HG03354 (cell line): ENCODE data around the gene MTG2.

Source experiments
- ATAC-seq: cut with Tn5 transposase; IDR thresholded peaks from one replicate; pipeline ENCODE4 v1.9.1; 2021; ENCODE audit warnings: mild to moderate bottlenecking; ENCODE audit not compliant: unreplicated experiment, poor library complexity, severe bottlenecking

The MTG2 gene

DNA sequence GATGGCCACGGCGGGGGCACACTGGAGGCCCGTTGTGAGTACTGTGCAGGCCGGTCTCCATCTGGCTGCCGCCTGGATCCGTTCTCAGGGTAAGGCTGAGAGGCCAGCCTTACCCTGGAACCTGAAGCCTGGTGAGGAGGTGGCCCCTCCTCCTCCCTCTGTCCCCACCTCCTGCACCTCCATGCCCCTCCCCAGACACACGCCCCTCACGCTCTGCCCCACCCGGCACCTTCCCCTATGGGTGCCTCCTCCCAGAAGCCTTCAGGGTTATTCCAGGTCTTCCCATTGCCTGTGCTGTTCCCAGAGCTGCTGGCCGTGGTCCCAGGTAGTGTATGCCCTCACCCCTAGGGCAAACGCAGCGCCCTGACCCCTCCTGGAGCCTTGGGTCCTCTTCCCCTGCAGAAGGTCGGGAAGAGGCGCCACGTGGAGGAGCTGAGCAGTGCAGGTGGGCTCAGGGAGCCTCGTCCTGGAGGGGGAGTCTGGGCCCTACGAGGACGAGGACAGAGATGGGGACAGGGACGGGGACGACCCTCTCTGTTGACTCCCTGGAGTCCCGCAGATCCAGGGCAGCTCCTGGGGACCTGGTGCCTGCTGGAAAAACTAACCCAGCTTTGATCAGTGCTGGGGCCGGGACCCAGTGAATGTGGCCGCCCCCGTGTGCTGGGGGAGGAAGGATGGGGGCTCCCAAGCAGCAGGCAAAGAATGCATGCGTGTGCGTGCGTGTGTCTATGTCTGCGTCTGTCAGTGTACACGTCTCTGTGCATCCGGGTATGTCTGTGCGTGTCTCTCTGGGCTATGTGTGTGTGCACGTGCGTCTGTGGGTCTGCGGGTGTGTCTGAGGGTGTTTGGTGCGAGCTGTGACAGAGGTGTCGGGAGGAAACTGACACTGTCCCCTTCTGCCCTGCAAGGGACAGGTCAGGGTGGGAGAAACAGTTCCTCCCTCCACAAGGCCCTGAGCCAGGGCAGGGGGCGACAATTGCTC, 45.4 kb downstream of the MTG2 start:
- ATAC-seq, result no peak

DNA sequence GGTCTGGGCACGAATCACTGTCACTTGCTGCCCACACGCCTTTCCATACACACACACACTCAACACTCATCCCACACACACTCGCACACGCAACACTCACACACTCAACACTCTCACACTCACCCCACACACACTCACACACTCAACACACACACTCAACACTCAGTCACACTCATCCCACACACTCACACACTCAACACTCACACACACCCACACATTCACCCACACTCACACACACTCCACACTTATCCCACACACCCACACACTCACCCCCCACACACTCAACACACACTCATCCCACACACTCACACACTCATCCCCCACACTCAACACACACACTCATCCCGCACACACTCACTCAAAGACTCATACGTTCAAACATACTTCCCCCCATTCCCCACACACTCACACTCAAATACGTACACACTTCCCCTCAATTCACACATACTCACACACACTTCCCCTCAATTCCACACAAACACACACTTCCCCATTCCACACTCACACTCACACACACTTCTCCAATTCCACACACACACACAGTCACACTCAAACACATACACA, 46.2 kb downstream of the MTG2 start:
- no peak for ATAC-seq

DNA sequence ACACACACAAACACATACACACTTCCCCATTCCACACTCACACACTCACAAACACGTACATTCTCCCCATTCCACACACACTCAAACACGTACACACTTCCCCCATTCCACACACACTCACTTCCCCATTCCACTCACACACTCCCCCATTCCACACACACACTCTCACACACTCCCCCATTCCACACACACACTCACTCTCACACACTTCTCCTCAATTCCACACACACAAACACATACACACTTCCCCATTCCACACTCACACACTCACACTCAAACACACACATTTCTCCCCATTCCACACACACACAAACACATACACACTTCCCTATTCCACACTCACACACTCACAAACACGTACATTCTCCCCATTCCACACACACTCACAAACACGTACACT, 46.8 kb downstream of the MTG2 start:
- no peak for ATAC-seq

DNA sequence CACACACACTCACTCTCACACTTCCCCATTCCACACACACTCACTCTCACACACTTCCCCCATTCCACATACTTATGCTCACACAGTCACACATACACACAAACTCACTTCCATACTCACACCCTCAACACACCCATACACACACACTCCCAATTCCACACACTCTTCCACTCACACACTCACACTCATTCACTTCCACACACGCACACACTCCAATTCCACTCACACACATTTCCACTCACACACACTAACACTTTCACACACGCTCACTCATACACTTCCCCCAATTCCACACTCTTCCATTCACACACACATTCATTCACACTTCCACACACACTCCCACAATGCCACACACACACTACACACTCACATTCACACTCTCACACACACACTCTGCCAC, 47.4 kb downstream of the MTG2 start:
- no peak for ATAC-seq

DNA sequence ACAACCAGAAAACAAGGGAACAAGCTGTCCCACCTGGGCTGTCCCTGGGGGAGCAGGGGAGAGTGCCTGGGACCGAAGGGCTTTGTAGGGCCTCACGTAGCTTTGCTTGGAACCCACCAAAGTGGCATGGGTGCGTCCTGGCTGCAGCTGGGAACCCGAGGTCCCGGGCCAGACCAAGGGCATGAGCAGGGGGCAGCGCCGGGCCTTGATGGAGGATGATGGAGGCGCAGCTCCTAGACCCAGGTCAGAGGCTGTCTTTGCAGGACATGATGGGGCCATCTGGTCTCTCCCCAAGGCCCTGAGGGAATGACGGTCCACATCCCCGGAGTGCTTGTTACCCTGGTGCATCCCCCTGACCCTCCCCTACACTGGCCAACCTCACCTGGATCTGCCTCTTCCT, 47.9 kb downstream of the MTG2 start:
- ATAC-seq, result no peak

DNA sequence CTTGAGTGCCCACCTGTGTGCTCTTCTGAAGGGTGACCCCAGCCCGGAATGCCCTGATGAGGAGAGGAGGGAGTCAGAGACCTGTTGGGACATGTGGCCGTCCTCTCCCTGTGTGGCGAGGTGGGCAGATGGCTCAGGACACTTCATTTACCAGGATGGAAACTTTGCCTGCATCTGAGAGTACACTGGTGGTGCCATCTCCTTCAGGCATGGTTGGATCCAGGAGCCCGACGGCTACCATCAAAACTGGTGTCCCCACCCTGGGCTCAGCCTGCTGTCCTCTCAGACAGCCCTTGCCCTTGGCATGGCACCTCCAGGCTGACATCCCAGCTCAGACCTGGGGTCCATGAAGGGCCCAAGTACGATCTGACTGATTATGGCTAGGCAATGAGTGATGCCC, 48.5 kb downstream of the MTG2 start:
- ATAC-seq, result no peak

GRCh38 chr20:62232194-62232593, 49.4 kb downstream of the MTG2 start:
- no peak for ATAC-seq

GRCh38 chr20:62232770-62233645, 50.2 kb downstream of the MTG2 start:
- no peak for ATAC-seq

GRCh38 chr20:62233684-62234083, 50.9 kb downstream of the MTG2 start:
- no peak for ATAC-seq

- no peak for ATAC-seq
Observed at GRCh38 chr20:62234339-62234738, 51.5 kb downstream of the MTG2 start.

GRCh38 chr20:62235001-62235776, 52.4 kb downstream of the MTG2 start:
- no peak for ATAC-seq

DNA sequence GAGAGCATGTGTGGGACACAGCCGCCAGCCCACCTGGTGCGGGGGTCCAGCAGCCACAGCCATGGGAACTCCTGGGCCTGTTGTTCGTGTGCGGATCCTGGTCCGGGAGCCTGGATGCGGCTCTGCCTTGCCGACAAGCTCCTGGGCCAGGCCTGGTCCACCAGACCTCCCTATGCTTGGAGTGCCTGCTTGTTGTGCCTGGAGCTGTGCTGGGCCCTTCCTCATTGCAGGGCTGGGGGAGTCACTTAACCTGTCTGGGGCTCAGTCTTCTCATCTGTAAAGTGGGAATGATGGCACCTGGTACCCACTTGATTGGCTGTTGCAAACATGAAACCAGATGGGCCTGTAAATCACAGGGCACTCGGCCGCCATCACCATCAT, 52.9 kb downstream of the MTG2 start:
- no peak for ATAC-seq

DNA sequence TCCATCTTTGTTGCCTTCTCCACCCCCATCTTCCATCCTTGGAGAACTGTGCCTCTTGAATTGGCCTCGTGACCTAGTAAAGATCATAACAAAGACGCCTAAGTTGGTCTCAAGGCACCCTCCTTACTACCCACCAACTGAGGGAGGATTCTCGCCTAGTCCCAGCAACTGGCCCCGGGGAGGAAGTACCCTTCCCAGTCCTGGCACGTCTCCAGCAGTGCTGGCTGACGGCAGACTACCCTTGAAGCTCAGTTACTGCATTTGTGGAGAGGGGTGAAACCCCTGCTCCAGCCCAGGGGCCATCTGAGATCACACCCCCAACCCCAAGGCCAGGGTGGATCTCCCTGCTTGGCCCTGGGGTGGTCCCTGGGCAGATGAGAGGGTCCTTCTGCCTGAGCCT, 53.4 kb downstream of the MTG2 start:
- no peak for ATAC-seq

DNA sequence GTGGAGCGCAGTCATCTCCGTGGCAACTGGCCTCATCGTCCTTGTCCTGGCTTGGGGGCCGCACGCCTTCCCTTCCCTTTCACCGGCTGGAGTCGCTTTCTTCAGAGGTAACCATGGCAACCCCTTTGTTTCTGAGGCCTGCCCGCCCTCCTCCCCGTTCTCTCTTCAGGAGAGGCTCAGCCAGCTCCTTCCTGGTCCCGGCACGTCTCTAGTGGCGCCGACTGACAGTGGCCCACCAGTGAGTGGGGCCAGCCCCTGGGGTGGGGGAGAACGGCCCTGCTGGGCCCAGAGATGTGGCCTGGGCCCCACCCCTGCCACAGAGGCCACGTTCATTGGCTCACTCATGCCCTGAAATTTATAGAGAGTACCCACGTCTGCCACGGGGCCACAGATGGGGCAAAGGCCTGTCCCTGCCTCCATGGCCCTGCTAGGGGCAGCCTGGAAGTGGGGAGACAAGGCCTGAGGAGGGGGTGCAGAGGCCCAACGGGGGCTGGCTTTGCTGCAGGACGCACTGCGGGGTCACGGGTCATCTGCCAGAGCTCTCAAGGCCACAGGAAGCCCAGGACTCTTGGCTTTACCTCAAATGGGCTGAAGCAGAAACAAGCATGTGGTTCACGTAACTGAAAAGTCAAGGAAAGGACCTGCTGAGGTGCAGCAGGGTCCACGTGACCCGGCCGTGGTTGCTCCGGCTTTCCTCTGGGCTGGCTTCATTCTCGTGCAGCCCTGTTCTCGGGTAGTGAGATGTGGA, 54.1 kb downstream of the MTG2 start:
- no peak for ATAC-seq

GRCh38 chr20:62237514-62237800, 54.6 kb downstream of the MTG2 start:
- ATAC-seq, result no peak

- ATAC-seq, result peak; percentile 96
Observed at GRCh38 chr20:62237801-62238568, 55.2 kb downstream of the MTG2 start, which contains the start of gene OSBPL2. TSS of gene OSBPL2 (plus strand) at chr20:62238521. CDS start at chr20:62256185, 17,664 bp downstream.

DNA sequence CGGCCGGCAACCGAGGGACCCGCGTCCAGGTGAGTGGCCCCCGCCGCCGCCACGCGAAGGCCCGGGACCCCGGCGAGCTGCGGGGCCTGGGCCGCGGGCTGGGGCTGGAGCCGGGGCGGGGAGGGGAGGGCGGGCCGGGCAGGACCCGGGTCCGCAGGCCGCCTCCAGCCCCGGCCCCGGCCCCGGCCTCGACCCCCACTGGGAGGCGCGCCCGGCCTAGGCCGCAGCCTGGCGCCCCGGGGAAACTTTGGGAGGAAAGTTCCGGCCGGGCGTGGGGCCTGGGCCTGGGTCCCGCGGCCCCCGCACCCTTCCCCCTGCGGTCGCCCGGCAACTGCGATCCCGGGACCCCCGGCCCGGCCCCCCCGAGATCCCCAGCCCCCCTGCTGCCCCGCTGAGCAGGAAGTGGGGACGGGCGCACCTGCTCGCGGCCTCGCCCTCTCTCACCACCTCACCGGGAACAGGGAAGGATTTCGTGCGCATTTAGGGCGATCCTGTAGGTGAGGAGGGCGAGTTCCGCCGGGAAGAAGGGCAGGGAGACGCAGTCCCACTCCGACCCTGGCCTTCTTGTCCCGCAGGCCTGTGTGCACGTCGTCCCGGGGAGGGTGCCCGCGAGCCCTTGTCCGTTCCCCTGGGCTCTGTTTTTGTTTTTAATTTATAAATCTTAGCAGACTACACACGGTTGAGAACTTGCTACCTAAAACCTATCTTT, 55.9 kb downstream of the MTG2 start:
- peak; percentile 16 for ATAC-seq
